ENCODE results near the gene RGS19.
A peak's percentile ranks its signal among the peaks of the same experiment; 100 is the strongest.

The RGS19 gene

DNA sequence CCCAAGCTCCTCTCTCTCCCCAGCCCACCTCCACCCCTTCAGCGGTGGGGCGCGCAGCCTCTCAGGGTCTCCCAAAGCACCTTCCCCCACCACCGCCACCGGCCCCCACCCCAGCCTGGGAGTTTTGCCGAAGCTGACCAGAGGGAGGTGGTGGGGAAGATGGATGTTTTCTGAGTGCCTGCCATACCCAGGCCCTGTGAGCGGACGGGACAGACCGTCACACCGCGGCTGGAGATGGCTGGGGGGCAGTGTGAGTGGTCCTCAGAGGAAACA, 37.6 kb downstream of the RGS19 start:
- Histone ChIP-seq H3K9ac (ENCODE audit: low read depth in 1 of 2, low read length in 2 of 2) (no peak overlapping the region), H3K36me3 (ENCODE audit: control insufficient read depth in 2 of 2, insufficient read depth in 2 of 2, low read length in 2 of 2) (no peaks in the 10 kb centered on the region), H3K9me3 (ENCODE audit: control insufficient read depth in 2 of 2, low read length in 2 of 2) (no peaks in the 10 kb centered on the region), H3K4me1 (ENCODE audit: control insufficient read depth in 2 of 2, insufficient read depth in 2 of 2, low read length in 2 of 2) (peaks cover 7 to 12% of the 10 kb centered on the region in 2 donors), H3K4me3 (ENCODE audit: low read length in 2 of 2) (peak overlapping the region in 1 of 2 donors; percentile 44), H3K27me3 (ENCODE audit: control insufficient read depth in 2 of 2, insufficient read depth in 2 of 2, low read length in 2 of 2) (peaks cover 38 to 55% of the 10 kb centered on the region in 2 donors), H3K27ac (ENCODE audit: low read depth in 2 of 2, low read length in 2 of 2) (peak overlapping the region in 1 of 2 donors; percentile 9)

DNA sequence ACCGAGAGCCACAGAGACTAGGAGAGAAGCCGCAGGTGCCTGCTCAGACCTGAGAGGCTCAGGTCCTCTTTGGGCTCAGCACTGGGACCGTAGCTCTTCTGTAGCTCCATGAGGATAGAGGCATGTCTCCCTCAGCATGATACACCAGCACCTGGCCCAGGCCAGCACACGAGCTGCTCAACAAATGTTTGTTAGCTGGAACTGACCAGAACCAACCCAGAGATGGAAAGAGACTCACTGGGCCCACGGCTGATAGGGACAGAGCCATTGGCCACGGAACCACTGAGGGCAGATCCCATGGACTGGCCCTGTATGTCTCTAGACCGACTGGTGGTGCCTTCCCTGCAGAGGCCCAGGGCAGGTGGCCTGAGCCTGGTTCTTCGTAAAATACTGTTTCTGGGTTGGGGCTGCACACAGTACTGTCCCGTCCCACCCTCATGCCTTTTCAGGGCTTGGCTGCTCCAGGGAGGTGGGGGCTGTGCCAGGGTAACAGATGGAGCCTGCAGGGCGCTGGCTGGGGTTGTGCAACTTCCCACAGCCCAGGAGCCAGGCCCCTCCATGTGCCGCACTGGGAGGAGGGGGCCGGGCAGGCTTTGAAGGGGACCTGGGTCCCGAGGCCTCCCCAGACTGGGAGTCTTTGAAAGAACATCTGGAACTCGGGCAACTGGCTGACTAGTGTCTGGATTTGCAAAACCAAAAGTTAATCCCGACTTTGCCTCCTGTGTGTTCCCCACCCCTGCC, 38.1 kb downstream of the RGS19 start:
- Histone ChIP-seq H3K36me3 (ENCODE audit: control insufficient read depth in 2 of 2, insufficient read depth in 2 of 2, low read length in 2 of 2) (no peaks in the 10 kb centered on the region), H3K27ac (ENCODE audit: low read depth in 2 of 2, low read length in 2 of 2) (peak overlapping the region in 1 of 2 donors; percentile 9), H3K9ac (ENCODE audit: low read depth in 1 of 2, low read length in 2 of 2) (no peak overlapping the region), H3K4me1 (ENCODE audit: control insufficient read depth in 2 of 2, insufficient read depth in 2 of 2, low read length in 2 of 2) (peaks cover 7 to 12% of the 10 kb centered on the region in 2 donors), H3K4me3 (ENCODE audit: low read length in 2 of 2) (no peak overlapping the region), H3K27me3 (ENCODE audit: control insufficient read depth in 2 of 2, insufficient read depth in 2 of 2, low read length in 2 of 2) (peaks cover 39 to 56% of the 10 kb centered on the region in 2 donors), H3K9me3 (ENCODE audit: control insufficient read depth in 2 of 2, low read length in 2 of 2) (no peaks in the 10 kb centered on the region)

DNA sequence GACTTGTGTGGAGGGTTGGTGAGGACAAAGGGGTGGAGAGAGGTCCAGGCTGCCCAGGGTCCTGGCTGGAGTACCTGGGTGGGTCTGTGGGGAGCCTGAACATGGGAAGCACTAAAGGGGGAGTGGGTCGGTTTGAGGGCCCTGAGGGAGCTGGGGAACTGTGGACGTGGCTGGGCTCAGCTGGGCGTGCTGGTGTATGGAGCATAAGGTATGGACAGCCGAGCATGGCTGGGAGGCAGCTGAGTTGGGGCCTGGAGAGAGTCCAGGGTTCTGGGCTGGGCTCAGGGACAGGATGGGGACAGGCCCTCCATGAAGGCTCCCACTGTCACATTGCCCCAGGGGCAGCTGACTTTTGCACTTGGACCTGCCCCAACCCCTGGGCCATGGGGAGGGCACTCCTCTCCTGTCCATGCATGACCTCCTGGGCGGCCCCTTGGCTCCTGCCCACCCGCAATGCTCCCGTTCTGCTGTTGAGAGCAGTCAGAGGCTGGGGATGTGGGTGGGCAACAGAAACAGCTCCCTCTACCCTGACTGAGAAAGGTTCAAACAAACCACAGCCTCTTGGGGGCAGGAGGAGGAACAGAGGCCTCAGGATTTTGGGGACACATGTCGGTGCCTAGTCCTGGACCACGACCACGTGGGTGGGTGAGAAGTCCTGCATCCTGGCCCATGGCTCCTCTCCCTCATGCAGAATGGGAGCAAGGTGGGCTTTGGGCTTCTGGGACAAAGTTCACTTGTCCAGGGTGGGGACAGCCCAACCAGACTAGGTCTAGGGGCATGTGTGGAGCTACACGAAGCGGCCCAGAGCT, 38.9 kb downstream of the RGS19 start:
- Histone ChIP-seq H3K4me1 (ENCODE audit: control insufficient read depth in 2 of 2, insufficient read depth in 2 of 2, low read length in 2 of 2) (peaks cover 7 to 12% of the 10 kb centered on the region in 2 donors), H3K4me3 (ENCODE audit: low read length in 2 of 2) (no peak overlapping the region), H3K27ac (ENCODE audit: low read depth in 2 of 2, low read length in 2 of 2) (no peak overlapping the region), H3K27me3 (ENCODE audit: control insufficient read depth in 2 of 2, insufficient read depth in 2 of 2, low read length in 2 of 2) (peaks cover 38 to 55% of the 10 kb centered on the region in 2 donors), H3K9ac (ENCODE audit: low read depth in 1 of 2, low read length in 2 of 2) (no peak overlapping the region), H3K9me3 (ENCODE audit: control insufficient read depth in 2 of 2, low read length in 2 of 2) (no peaks in the 10 kb centered on the region), H3K36me3 (ENCODE audit: control insufficient read depth in 2 of 2, insufficient read depth in 2 of 2, low read length in 2 of 2) (peaks cover 0 to under 1% of the 10 kb centered on the region in 2 donors)

DNA sequence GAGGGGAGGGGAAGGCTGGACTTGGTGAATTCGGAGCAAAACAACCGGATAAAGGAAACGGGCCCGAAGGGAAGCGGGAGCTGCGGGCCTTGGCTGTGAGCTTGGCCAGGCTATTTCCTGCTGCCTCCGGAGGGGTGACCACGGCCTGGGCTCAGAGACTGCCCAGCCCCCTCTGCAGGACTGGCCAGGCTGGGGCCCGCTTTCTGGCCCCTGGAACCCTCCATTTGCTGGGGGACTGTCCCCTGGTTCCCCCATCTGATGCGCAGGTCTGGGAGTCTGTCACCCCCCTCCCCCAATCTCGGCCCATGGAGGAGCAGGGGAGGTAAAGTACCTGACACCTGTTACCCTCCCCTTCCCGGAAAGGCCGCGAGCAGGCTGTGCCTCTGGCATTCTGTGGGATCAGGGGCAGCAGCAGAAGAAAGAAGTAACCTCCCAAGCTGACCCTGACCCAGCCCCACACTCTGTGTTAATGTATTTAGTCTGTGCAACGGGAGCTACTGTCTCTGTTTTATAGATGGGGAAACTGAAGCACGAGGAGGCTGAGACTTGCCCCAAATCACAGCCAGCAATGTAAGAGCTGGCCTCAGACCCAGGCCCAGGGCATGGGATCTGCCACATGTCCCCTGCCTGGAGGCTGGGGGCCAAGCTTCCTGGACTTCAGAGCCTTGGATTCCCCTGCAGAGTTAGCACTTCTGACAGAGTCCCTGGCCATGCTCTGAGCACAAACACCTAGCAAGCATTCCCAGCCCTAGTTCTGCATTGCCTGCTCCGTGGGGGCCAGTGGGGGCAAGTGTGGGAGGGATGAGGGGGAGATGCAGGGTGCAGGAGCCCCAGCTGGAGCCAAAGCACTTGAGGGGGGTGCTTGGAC, 39.8 kb downstream of the RGS19 start:
- H3K27ac ChIP-seq (ENCODE audit: low read depth in 2 of 2, low read length in 2 of 2): peak overlapping the region in 1 of 2 donors; percentile 32
- H3K9me3 ChIP-seq (ENCODE audit: control insufficient read depth in 2 of 2, low read length in 2 of 2): no peaks in the 10 kb centered on the region
- peaks cover 7 to 12% of the 10 kb centered on the region in 2 donors for H3K4me1 ChIP-seq (ENCODE audit: control insufficient read depth in 2 of 2, insufficient read depth in 2 of 2, low read length in 2 of 2)
- H3K27me3 ChIP-seq (ENCODE audit: control insufficient read depth in 2 of 2, insufficient read depth in 2 of 2, low read length in 2 of 2): peaks cover 34 to 56% of the 10 kb centered on the region in 2 donors
- H3K4me3 ChIP-seq (ENCODE audit: low read length in 2 of 2): peak overlapping the region; percentile 15 to 57
- peaks cover 7% of the 10 kb centered on the region in 2 donors for H3K36me3 ChIP-seq (ENCODE audit: control insufficient read depth in 2 of 2, insufficient read depth in 2 of 2, low read length in 2 of 2)
- H3K9ac ChIP-seq (ENCODE audit: low read depth in 1 of 2, low read length in 2 of 2): peak overlapping the region in 1 of 2 donors; percentile 16

DNA sequence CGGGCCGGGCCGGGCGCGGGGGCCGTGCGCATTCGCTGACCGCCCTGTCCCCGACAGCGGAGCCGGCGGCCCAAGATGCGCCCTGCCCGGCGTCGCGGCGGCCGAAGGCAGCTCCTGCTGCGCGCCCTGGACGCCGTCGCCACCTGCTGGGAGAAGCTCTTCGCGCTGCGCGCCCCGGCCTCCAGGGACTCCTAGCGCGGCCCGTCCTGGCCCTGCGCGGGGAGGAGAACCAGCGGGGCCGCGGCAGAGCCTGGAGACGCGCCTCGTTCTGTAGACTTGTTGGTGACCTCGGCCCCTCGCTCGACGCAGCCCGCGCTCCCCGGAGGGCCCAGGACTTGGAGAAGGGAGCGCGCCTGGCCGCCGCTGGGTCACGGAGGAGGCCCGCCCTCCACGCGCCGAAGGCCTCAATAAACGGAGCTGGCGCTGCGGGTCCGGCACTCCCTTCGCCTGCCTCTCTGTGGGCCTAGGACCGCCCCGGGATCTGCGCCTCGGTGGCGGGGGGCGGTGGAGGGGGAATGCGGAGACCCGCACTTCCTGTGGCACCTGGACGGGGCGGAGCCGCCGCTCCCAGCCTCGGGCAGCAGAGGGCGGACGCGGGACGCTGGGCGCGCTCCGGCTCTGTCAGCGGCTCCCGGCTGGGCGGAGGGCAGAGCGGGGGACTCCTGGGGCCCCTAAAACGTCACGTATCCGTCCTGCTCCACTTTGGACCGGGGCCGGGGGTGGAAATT, 40.6 kb downstream of the RGS19 start:
- Histone ChIP-seq H3K27ac (ENCODE audit: low read depth in 2 of 2, low read length in 2 of 2) (peak overlapping the region; percentile 15 to 32), H3K4me3 (ENCODE audit: low read length in 2 of 2) (peak overlapping the region; percentile 48 to 57), H3K27me3 (ENCODE audit: control insufficient read depth in 2 of 2, insufficient read depth in 2 of 2, low read length in 2 of 2) (peaks cover 31 to 59% of the 10 kb centered on the region in 2 donors), H3K9me3 (ENCODE audit: control insufficient read depth in 2 of 2, low read length in 2 of 2) (no peaks in the 10 kb centered on the region), H3K4me1 (ENCODE audit: control insufficient read depth in 2 of 2, insufficient read depth in 2 of 2, low read length in 2 of 2) (peaks cover 10 to 15% of the 10 kb centered on the region in 2 donors), H3K9ac (ENCODE audit: low read depth in 1 of 2, low read length in 2 of 2) (peak overlapping the region in 1 of 2 donors; percentile 16), H3K36me3 (ENCODE audit: control insufficient read depth in 2 of 2, insufficient read depth in 2 of 2, low read length in 2 of 2) (peaks cover 7 to 13% of the 10 kb centered on the region in 2 donors)

DNA sequence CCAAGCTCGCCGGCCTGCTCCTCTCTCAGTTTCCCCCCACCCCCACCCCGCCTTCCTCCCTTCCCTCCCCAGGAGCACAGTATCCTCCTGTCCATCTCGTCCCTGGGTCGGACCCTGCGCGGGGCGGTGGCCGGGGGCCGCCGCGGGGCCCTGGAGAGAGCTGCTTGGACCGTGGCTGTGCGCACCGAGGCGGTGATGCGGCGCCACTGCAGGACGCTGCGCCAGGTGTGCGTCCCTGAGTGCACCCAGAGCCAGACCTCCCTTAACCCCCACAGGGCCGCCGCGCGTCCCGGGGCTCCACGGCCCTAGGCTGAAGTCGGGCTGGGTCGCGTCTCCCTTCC, 41.1 kb downstream of the RGS19 start:
- Histone ChIP-seq H3K27me3 (ENCODE audit: control insufficient read depth in 2 of 2, insufficient read depth in 2 of 2, low read length in 2 of 2) (peaks cover 28 to 59% of the 10 kb centered on the region in 2 donors), H3K9me3 (ENCODE audit: control insufficient read depth in 2 of 2, low read length in 2 of 2) (no peaks in the 10 kb centered on the region), H3K9ac (ENCODE audit: low read depth in 1 of 2, low read length in 2 of 2) (no peak overlapping the region), H3K4me1 (ENCODE audit: control insufficient read depth in 2 of 2, insufficient read depth in 2 of 2, low read length in 2 of 2) (peaks cover 10 to 15% of the 10 kb centered on the region in 2 donors), H3K36me3 (ENCODE audit: control insufficient read depth in 2 of 2, insufficient read depth in 2 of 2, low read length in 2 of 2) (peaks cover 9 to 16% of the 10 kb centered on the region in 2 donors), H3K27ac (ENCODE audit: low read depth in 2 of 2, low read length in 2 of 2) (peak overlapping the region in 1 of 2 donors; percentile 32), H3K4me3 (ENCODE audit: low read length in 2 of 2) (peak overlapping the region in 1 of 2 donors; percentile 57)

DNA sequence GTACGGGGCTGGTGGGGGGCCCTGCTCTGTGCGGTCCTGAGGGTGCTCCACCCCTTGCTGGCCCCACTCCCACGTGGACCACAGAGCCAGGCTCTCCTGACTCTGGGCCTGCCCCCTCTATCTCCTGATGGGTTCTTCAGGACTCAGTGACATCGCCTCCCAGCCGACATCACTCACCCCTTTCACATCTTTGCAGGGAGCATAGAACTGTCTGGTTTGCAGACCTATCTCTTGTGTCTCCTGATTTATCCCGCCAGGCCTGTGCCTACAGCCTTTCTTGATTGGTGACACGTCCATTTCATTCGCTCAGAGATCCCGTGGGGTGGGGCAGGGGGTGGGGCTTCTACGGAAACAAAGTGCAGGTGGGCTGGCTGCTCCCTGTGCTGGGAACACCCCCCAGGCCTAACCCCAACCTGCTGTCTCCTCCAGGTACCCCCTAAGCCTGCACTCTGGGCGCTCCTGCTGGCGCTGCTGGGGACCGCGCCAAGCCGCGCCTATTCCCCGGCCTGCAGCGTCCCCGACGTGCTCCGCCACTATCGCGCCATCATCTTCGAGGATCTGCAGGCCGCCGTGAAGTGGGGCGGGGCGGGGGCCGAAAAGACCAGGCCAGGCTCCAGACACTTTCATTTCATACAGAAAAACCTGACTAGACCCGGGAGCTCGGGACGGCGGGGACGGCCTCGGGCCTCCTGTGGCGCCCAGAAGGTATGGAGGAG, 41.7 kb downstream of the RGS19 start:
- no peak overlapping the region for H3K27ac ChIP-seq (ENCODE audit: low read depth in 2 of 2, low read length in 2 of 2)
- no peak overlapping the region for H3K9ac ChIP-seq (ENCODE audit: low read depth in 1 of 2, low read length in 2 of 2)
- H3K9me3 ChIP-seq (ENCODE audit: control insufficient read depth in 2 of 2, low read length in 2 of 2): no peaks in the 10 kb centered on the region
- H3K27me3 ChIP-seq (ENCODE audit: control insufficient read depth in 2 of 2, insufficient read depth in 2 of 2, low read length in 2 of 2): peaks cover 28 to 61% of the 10 kb centered on the region in 2 donors
- peaks cover 14 to 22% of the 10 kb centered on the region in 2 donors for H3K36me3 ChIP-seq (ENCODE audit: control insufficient read depth in 2 of 2, insufficient read depth in 2 of 2, low read length in 2 of 2)
- peaks cover 10 to 15% of the 10 kb centered on the region in 2 donors for H3K4me1 ChIP-seq (ENCODE audit: control insufficient read depth in 2 of 2, insufficient read depth in 2 of 2, low read length in 2 of 2)
- no peak overlapping the region for H3K4me3 ChIP-seq (ENCODE audit: low read length in 2 of 2)

DNA sequence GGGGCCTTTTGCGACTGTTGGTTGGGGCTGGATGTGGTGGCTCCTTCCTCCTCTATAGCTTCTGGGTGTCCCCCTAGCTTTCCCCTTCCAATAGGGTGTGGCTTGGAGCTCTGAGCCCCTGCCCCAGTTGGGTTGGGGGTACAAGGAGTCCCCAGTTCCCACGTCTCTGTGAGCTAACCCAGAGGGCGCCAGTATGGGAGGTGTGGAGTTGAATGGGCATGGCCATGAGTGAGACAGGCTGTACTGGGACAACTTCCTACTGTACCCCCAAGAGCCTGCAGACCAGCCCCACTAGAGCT, 42.2 kb downstream of the RGS19 start:
- peaks cover 10 to 13% of the 10 kb centered on the region in 2 donors for H3K4me1 ChIP-seq (ENCODE audit: control insufficient read depth in 2 of 2, insufficient read depth in 2 of 2, low read length in 2 of 2)
- peaks cover 19 to 27% of the 10 kb centered on the region in 2 donors for H3K36me3 ChIP-seq (ENCODE audit: control insufficient read depth in 2 of 2, insufficient read depth in 2 of 2, low read length in 2 of 2)
- no peak overlapping the region for H3K4me3 ChIP-seq (ENCODE audit: low read length in 2 of 2)
- no peaks in the 10 kb centered on the region for H3K9me3 ChIP-seq (ENCODE audit: control insufficient read depth in 2 of 2, low read length in 2 of 2)
- H3K27ac ChIP-seq (ENCODE audit: low read depth in 2 of 2, low read length in 2 of 2): no peak overlapping the region
- H3K27me3 ChIP-seq (ENCODE audit: control insufficient read depth in 2 of 2, insufficient read depth in 2 of 2, low read length in 2 of 2): peaks cover 27 to 62% of the 10 kb centered on the region in 2 donors
- H3K9ac ChIP-seq (ENCODE audit: low read depth in 1 of 2, low read length in 2 of 2): no peak overlapping the region

Measured in mucosa of rectum (tissue), 2 donors.